Loucy (cell line): Measurements from ENCODE around the gene VAMP4.
A peak's percentile ranks its signal among the peaks of the same experiment; 100 is the strongest.

ENCODE experiments used
- H2AFZ ChIP-seq: fragments of 200-600 bp; sonication (generic); 2 replicates; pipeline ENCODE4 v1.6.0; 2016; ENCODE audit warnings: antibody characterized with exemption, mild to moderate bottlenecking, low read length, moderate library complexity
- H3F3A ChIP-seq: fragments of 200-600 bp; 2 replicates; pipeline ENCODE4 v1.6.0; 2016; ENCODE audit warnings: antibody characterized with exemption, low read depth, mild to moderate bottlenecking
- H3K27me3 ChIP-seq: fragments of 200-600 bp; sonication (generic); 2 replicates; pipeline ENCODE4 v1.6.1; 2014; ENCODE audit warnings: low read length, mild to moderate bottlenecking; ENCODE audit not compliant: insufficient read depth, poor library complexity, severe bottlenecking
- H3K36me3 ChIP-seq: fragments of 200-600 bp; sonication (generic); 2 replicates; pipeline ENCODE4 v1.6.1; 2016; ENCODE audit warnings: low read length; ENCODE audit not compliant: insufficient read depth
- H3K4me1 ChIP-seq: fragments of 200-600 bp; sonication (generic); 2 replicates; pipeline ENCODE4 v1.5.1; 2014; ENCODE audit warnings: low read length, mild to moderate bottlenecking; ENCODE audit not compliant: insufficient read depth, poor library complexity, severe bottlenecking
- H3K4me2 ChIP-seq: fragments of 200-600 bp; sonication (generic); 2 replicates; pipeline ENCODE4 v1.6.0; 2014; ENCODE audit warnings: antibody characterized with exemption, low read length, low read depth, mild to moderate bottlenecking; ENCODE audit not compliant: poor library complexity, severe bottlenecking
- H3K4me3 ChIP-seq: fragments of 200-600 bp; sonication (generic); 2 replicates; pipeline ENCODE4 v1.5.1; 2014; ENCODE audit warnings: low read length, mild to moderate bottlenecking, mixed read lengths; ENCODE audit not compliant: poor library complexity, severe bottlenecking
- H3K79me2 ChIP-seq: fragments of 200-600 bp; sonication (generic); 2 replicates; pipeline ENCODE4 v1.6.1; 2014; ENCODE audit warnings: low read length; ENCODE audit not compliant: insufficient read depth
- H3K9ac ChIP-seq: fragments of 200-600 bp; sonication (generic); 2 replicates; pipeline ENCODE4 v1.6.0; 2014; ENCODE audit warnings: mild to moderate bottlenecking, low read depth, low read length, moderate library complexity; ENCODE audit not compliant: poor library complexity, severe bottlenecking
- H3K9me2 ChIP-seq: fragments of 200-600 bp; sonication (generic); replicated peaks from 2 replicates; pipeline ENCODE4 v1.6.1; 2016; ENCODE audit warnings: low read depth, low read length, mixed read lengths
- H3K9me3 ChIP-seq: fragments of 200-600 bp; sonication (generic); 2 replicates; pipeline ENCODE4 v1.6.1; 2014; ENCODE audit warnings: mild to moderate bottlenecking, antibody characterized with exemption, low read length, low read depth; ENCODE audit not compliant: insufficient read depth
- H4K20me1 ChIP-seq: fragments of 200-600 bp; sonication (generic); 2 replicates; pipeline ENCODE4 v1.6.0; 2014; ENCODE audit warnings: antibody characterized with exemption, low read length, mild to moderate bottlenecking; ENCODE audit not compliant: insufficient read depth, poor library complexity, severe bottlenecking
- EZH2phosphoT487 ChIP-seq: fragments of 200-600 bp; IDR thresholded peaks from 2 replicates; pipeline ENCODE4 v1.6.1; 2018; ENCODE audit warnings: antibody characterized with exemption, mild to moderate bottlenecking, moderate library complexity, borderline replicate concordance
- TF ChIP-seq, protein P1 (sequence below): fragments of 200-600 bp; sonication (generic); conservative IDR thresholded peaks from 2 replicates; pipeline ENCODE4 v1.5.1; 2014; ENCODE audit warnings: mild to moderate bottlenecking, antibody characterized with exemption, low read length

The VAMP4 gene

DNA sequence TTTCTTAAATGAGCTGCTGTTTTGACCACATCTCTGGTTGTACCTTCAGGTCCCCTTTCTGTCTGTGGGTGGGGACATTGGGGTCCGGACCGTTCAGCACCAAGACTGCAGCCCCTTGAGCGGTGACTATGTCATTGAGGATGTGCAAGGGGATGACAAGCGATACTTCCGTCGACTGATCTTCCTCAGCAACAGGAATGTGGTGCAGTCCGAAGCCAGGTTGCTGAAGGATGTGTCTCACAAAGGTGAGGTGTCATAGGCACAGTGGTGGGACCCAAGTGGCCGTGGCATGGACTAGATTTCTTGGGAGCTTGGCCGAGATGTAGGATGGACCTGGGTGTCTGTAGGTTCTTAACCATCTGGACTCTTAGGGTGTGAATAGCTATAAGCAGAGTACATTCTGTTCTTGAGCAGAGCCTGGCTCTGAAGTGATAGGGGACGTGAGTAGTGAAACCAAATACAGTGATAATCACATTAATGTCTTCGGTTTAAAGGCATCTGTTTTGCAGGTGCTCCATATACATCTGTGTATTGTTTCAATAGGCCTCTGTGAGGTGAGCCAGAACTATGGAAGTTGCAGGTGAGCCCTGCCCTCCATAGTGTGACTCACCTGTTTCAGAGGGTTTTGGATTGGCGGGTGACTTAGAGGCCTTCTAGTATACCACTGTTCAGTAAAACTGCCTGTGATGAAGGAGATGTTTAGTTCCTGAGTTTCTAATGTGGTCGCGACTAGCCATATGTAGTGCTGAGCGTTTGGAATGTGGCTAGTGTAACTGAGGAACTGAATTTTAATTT, 46.0 kb upstream of the VAMP4 start:
- H3K4me3 ChIP-seq: no peak overlapping the region
- peaks cover 58% of the 10 kb centered on the region for H3K79me2 ChIP-seq
- peaks cover 80% of the 10 kb centered on the region; the same call in 1 of the 2 replicates for H3K36me3 ChIP-seq

DNA sequence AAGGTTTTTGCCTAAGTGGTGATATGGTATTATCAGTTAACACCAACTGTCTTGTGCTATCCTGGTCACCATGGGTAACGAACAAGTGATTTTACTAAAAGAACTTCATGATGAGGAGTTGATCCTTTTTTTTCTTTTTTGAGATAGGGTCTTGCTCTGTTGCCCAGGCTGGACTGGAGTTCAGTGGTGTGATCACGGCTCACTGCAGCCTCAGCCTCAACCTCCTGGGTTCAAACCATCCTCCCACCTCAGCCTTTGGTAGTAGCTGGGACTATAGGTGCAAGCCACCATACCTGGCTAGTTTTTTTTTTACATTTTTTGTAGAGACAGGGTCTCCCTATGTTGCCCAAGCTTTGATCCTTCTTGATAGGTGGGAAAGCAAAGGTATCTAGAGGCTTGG, 44.7 kb upstream of the VAMP4 start:
- Histone ChIP-seq H3K9ac (no peak overlapping the region), H3K9me3 (no peaks in the 10 kb centered on the region), H4K20me1 (peaks cover 6% of the 10 kb centered on the region), H3K4me3 (peak overlapping the region; percentile 16), H3K9me2 (no peaks in the 10 kb centered on the region), H3K36me3 (peaks cover 66% of the 10 kb centered on the region; the same call in 1 of the 2 replicates), H3K4me2 (peak overlapping the region; percentile 95), H3K4me1 (peaks cover 43% of the 10 kb centered on the region), H3F3A (no peaks in the 10 kb centered on the region), H2AFZ (no peak overlapping the region), H3K27me3 (no peaks in the 10 kb centered on the region), H3K79me2 (peaks cover 72% of the 10 kb centered on the region)
- TF ChIP-seq EZH2phosphoT487: no peak
- TF ChIP-seq, protein P1, sequence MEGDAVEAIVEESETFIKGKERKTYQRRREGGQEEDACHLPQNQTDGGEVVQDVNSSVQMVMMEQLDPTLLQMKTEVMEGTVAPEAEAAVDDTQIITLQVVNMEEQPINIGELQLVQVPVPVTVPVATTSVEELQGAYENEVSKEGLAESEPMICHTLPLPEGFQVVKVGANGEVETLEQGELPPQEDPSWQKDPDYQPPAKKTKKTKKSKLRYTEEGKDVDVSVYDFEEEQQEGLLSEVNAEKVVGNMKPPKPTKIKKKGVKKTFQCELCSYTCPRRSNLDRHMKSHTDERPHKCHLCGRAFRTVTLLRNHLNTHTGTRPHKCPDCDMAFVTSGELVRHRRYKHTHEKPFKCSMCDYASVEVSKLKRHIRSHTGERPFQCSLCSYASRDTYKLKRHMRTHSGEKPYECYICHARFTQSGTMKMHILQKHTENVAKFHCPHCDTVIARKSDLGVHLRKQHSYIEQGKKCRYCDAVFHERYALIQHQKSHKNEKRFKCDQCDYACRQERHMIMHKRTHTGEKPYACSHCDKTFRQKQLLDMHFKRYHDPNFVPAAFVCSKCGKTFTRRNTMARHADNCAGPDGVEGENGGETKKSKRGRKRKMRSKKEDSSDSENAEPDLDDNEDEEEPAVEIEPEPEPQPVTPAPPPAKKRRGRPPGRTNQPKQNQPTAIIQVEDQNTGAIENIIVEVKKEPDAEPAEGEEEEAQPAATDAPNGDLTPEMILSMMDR: no peak

More for the DNA sequence above, 46.0 kb upstream of the VAMP4 start:
- H3F3A ChIP-seq: no peaks in the 10 kb centered on the region
- H3K27me3 ChIP-seq: no peaks in the 10 kb centered on the region
- H3K4me2 ChIP-seq: peak overlapping the region; percentile 17
- H3K9me2 ChIP-seq: no peaks in the 10 kb centered on the region
- H3K9ac ChIP-seq: no peak overlapping the region
- TF ChIP-seq EZH2phosphoT487: no peak
- TF ChIP-seq, protein P1: no peak
- H2AFZ ChIP-seq: no peak overlapping the region
- peaks cover 32% of the 10 kb centered on the region for H3K4me1 ChIP-seq
- H4K20me1 ChIP-seq: peaks cover 6% of the 10 kb centered on the region
- no peaks in the 10 kb centered on the region for H3K9me3 ChIP-seq

DNA sequence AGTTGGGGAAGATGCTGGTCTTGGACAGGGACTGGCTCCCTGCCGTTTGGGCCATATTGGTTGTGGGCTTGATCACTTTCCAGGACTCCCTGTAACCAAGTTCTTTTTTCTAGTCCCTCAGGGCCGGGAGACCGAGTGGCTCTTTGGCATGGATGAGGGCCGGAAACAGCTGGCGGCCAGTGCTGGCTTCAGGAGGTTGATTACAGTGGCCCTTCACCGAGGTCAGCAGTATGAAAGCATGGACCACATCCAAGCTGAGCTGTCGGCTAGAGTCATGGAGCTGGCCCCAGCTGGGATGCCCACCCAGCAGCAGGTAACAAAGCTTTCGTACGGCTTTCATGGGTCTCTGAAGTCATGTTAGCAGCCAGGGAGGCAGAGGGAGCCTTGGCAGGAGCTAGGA, 43.9 kb upstream of the VAMP4 start:
- Histone ChIP-seq H3K79me2 (peaks cover 73% of the 10 kb centered on the region), H3K9ac (peak overlapping the region; percentile 57), H3K36me3 (peaks cover 59% of the 10 kb centered on the region; the same call in 1 of the 2 replicates)

More for the DNA sequence above, 43.9 kb upstream of the VAMP4 start:
- H2AFZ ChIP-seq: no peak overlapping the region
- H3K4me1 ChIP-seq: peaks cover 44% of the 10 kb centered on the region
- H3K9me2 ChIP-seq: no peaks in the 10 kb centered on the region
- no peak for TF ChIP-seq EZH2phosphoT487
- TF ChIP-seq, protein P1: no peak
- peak overlapping the region; percentile 95 for H3K4me2 ChIP-seq
- no peaks in the 10 kb centered on the region for H3K9me3 ChIP-seq
- H3F3A ChIP-seq: peaks cover 2% of the 10 kb centered on the region
- H4K20me1 ChIP-seq: peaks cover 6% of the 10 kb centered on the region
- no peaks in the 10 kb centered on the region for H3K27me3 ChIP-seq
- peak overlapping the region; percentile 98 for H3K4me3 ChIP-seq
